ENCODE measurements around the gene POGLUT2. TPM values are rescaled to one million over a fixed set of nuclear protein-coding genes. Genes with fewer than 3 reads are reported as not detected.

Gene POGLUT2
- total RNA-seq, 4 donors from 2014 or later = 3.1 to 4.1 (median 3.4) TPM

DNA sequence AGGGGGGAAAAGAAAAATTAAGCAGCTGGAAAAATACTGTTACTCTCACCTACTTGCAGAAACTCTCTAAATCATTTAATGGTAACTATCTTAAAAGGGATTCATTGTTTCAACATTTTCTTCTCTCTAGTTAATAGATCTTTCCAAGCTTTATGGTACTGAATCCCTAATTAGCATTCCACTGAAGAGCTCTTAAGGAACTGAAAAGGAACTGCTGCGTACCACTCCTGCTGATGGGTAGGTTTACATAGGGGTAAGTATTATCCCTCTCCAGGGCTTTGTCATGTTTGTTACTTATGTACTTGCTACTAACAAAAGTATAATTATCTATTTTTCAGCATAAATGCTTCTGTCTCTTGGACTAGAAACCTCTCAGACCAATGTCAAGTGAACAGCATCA, 37.7 kb downstream of the POGLUT2 start:
- TF ChIP-seq, protein P1, sequence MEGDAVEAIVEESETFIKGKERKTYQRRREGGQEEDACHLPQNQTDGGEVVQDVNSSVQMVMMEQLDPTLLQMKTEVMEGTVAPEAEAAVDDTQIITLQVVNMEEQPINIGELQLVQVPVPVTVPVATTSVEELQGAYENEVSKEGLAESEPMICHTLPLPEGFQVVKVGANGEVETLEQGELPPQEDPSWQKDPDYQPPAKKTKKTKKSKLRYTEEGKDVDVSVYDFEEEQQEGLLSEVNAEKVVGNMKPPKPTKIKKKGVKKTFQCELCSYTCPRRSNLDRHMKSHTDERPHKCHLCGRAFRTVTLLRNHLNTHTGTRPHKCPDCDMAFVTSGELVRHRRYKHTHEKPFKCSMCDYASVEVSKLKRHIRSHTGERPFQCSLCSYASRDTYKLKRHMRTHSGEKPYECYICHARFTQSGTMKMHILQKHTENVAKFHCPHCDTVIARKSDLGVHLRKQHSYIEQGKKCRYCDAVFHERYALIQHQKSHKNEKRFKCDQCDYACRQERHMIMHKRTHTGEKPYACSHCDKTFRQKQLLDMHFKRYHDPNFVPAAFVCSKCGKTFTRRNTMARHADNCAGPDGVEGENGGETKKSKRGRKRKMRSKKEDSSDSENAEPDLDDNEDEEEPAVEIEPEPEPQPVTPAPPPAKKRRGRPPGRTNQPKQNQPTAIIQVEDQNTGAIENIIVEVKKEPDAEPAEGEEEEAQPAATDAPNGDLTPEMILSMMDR (IDR thresholded peaks at IDR 0.05; ENCODE audit: low read depth) = no peak

DNA sequence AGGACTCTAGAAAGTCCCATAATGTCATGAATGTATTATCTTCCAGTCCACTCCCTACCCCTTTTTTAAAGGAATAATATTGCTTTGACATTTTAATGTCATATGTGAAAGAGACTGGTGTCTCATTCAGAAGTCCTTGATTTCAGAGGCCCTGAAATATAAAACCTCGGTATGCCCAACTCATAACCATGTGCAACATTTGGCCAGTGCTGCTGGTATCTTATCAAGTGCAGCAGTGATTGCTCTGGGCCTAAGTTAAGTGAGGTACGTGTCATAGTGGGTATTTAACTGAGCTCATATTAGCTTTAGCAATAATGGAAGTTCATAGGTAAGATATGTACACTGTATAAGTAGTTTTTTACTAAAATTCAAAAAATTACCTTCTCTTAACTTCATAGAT, 39.9 kb downstream of the POGLUT2 start:
- TF ChIP-seq, protein P1 (IDR thresholded peaks at IDR 0.05; ENCODE audit: low read depth) = no peak

DNA sequence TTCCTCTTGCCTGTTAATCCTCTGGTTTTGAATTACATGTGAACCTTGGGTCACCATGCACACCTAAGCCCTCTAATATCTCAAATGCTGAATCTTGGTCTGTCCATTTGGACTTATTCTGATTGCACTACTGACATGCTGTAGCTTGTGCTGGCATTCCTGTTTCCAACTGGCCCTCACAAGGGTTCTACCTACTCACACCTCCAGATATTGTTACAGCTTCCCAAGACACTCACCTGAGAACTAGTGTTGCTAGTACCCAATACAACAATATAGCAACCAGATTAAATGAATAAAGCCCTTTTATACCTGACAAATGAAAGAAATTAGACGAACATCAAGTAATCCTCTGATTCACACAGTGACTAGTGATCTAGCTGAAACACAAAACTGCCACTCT, 41.8 kb downstream of the POGLUT2 start:
- TF ChIP-seq, protein P1 (IDR thresholded peaks at IDR 0.05; ENCODE audit: low read depth) = no peak

DNA sequence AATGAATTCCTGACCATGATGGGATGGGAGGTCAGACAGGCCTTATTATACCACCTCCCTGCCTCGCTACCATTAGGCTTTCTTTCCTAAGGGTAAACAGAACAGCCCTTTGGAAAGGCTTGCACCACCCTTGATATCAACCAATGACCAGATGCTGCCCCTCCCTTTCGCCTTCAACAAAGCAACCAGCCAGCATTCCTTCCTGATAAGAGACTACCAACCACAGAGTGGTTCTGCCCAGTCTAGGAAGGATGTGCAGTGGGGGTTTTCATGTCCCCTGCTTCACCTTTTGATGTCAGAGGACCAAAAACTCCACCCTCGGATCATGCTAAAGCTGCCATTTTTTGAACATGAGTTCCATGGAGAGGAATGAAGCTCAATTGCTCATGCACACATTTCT, 46.9 kb downstream of the POGLUT2 start:
- TF ChIP-seq, protein P1 (IDR thresholded peaks at IDR 0.05; ENCODE audit: low read depth) = no peak

DNA sequence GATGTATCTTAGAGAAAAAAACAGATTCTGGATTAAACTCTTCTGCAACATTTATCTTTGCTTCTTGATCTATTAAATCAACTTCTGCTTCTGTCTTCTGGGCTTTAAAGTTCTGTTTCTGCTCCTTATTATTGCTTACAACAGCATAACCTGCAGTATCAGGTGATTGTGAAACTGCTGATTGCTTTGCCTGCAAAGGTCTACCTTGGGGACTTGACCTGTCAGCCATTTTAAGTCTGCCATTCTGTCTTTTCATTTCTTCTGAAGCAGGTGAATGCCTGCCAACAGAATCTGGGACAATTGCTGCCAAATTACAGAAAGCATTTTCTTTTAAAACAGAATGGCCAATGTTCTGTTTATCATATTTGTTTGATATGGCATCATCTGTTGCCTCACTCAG, 56.3 kb downstream of the POGLUT2 start:
- TF ChIP-seq, protein P1 (IDR thresholded peaks at IDR 0.05; ENCODE audit: low read depth) = no peak

DNA sequence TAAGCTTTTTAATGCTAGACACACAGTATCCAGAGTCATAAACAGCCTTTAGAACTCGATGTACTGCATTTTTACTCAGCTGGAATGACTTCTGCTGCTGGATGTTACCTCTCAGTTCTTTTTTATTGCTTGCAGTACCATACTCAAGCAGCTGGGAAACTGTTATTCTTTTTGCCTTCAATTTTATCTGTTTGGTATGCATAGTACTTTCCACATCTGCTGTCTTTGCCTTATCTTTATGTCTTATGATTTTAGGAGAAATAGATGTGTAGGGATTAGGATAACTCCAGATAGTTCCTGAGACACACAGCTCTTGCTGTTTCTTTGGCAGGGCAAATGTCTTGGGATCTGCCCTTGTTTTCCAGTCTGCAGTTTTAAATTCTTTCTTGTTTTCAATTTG, 56.7 kb downstream of the POGLUT2 start:
- TF ChIP-seq, protein P1 (IDR thresholded peaks at IDR 0.05; ENCODE audit: low read depth) = no peak

Other genes starting within 250 kb of the POGLUT2 start
- gene TPP2, start 202.0 kb downstream of the POGLUT2 start, total RNA-seq = 10 to 100 TPM; 30.9 to 55.6 (median 46.0) TPM
- not detected for gene METTL21C, start 103.9 kb downstream of the POGLUT2 start, total RNA-seq
- gene TEX30, start 25.2 kb downstream of the POGLUT2 start, total RNA-seq = 10 to 100 TPM in 2 of 4 donors, 1 to 10 TPM in 2; 7.3 to 14.0 (median 10.9) TPM
- gene BIVM, start 143 bp upstream of the POGLUT2 start, total RNA-seq = 10 to 100 TPM; 12.7 to 22.6 (median 15.3) TPM
- 100 to 1,000 TPM in 1 of 4 donors, 10 to 100 TPM in 3; 60.5 to 102 (median 80.5) TPM for gene ERCC5, start 47.1 kb upstream of the POGLUT2 start, total RNA-seq

Data from subcutaneous adipose tissue (tissue), 4 donors.